K562 (cell line): ENCODE results near the gene BNIP2.

Experiments used
- EP300 ChIP-seq: IDR thresholded peaks from 2 replicates; pipeline ENCODE4 v1.6.1; 2012; ENCODE audit warnings: low read length, improper control_type of control experiment
- EZH2 ChIP-seq: IDR thresholded peaks from 2 replicates; pipeline ENCODE4 v1.6.1; 2012; ENCODE audit warnings: low read depth, mild to moderate bottlenecking, inconsistent platforms, low read length, borderline replicate concordance
- ZNF165 ChIP-seq: fragments of 250-450 bp; sonication (Bioruptor Pico); IDR thresholded peaks from 2 replicates; pipeline ENCODE4 v1.4.0; 2020; ENCODE audit warnings: borderline replicate concordance
- TF ChIP-seq, protein P1 (sequence below), 3 experiments: IDR thresholded peaks in 2 of 3; conservative IDR thresholded peaks in 1 of 3; 2 replicates each; pipeline ENCODE4 v1.5.1; 2011 to 2012; ENCODE audit warnings: low read length in 3 of 3, mild to moderate bottlenecking in 3 of 3, control low read depth in 2 of 3, improper control_type of control experiment in 1 of 3, inconsistent platforms in 1 of 3, low read depth in 1 of 3, mixed read lengths in 1 of 3, moderate library complexity in 1 of 3; ENCODE audit not compliant: insufficient read depth in 2 of 3

GRCh38 chr15:59676565-59676964 is 12.6 kb downstream of the BNIP2 start:
- TF ChIP-seq EZH2 (no peak), EP300 (no peak), ZNF165 (CRISPR knock-in tag) (no peak)
- TF ChIP-seq, protein P1, sequence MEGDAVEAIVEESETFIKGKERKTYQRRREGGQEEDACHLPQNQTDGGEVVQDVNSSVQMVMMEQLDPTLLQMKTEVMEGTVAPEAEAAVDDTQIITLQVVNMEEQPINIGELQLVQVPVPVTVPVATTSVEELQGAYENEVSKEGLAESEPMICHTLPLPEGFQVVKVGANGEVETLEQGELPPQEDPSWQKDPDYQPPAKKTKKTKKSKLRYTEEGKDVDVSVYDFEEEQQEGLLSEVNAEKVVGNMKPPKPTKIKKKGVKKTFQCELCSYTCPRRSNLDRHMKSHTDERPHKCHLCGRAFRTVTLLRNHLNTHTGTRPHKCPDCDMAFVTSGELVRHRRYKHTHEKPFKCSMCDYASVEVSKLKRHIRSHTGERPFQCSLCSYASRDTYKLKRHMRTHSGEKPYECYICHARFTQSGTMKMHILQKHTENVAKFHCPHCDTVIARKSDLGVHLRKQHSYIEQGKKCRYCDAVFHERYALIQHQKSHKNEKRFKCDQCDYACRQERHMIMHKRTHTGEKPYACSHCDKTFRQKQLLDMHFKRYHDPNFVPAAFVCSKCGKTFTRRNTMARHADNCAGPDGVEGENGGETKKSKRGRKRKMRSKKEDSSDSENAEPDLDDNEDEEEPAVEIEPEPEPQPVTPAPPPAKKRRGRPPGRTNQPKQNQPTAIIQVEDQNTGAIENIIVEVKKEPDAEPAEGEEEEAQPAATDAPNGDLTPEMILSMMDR (IDR thresholded peaks at IDR 0.05 in 2 of 3, conservative IDR thresholded peaks at IDR 0.05 in 1 of 3; ENCODE audit: insufficient read depth in 2 of 3, low read depth in 1 of 3, low read length in 3 of 3): no peak
